ENCODE data around the gene ATP6V0E1. TPM values are rescaled to one million over a fixed set of nuclear protein-coding genes. Genes with fewer than 3 reads are reported as not detected.

Gene ATP6V0E1
- total RNA-seq, 2 donors from 2014 or later, result 194 to 218 TPM

DNA sequence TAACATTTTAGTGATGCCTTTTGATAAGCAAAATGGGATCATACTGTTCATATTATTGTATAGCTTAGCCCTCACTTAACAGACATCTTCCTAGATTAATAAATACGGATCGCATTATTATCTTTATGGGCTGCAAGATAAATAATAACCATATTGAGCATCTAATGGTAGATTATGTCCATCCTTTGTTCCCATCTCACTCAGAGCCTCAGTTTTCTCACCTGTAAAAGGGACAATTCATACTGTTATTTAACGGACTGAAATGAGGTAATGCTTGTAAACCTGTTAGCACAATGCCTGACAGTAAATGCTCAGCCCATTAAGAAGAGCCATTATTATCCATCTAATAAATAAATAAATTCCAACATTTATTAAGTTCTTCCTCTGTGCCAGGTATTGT lies 27.3 kb upstream of the ATP6V0E1 start:
- Histone ChIP-seq H3K9me3 (no peaks in the 10 kb centered on the region), H3K4me1 (no peaks in the 10 kb centered on the region), H3K27ac (no peak overlapping the region), H3K27me3 (no peaks in the 10 kb centered on the region), H3K9ac (ENCODE audit: low read depth in 2 of 2, low read length in 2 of 2) (no peak overlapping the region), H3K36me3 (no peaks in the 10 kb centered on the region), H3K4me3 (no peak overlapping the region)
- no peak for DNase-seq
- intact Hi-C loops (cut with DNase I), result no loop called here
- TF ChIP-seq, protein P1, sequence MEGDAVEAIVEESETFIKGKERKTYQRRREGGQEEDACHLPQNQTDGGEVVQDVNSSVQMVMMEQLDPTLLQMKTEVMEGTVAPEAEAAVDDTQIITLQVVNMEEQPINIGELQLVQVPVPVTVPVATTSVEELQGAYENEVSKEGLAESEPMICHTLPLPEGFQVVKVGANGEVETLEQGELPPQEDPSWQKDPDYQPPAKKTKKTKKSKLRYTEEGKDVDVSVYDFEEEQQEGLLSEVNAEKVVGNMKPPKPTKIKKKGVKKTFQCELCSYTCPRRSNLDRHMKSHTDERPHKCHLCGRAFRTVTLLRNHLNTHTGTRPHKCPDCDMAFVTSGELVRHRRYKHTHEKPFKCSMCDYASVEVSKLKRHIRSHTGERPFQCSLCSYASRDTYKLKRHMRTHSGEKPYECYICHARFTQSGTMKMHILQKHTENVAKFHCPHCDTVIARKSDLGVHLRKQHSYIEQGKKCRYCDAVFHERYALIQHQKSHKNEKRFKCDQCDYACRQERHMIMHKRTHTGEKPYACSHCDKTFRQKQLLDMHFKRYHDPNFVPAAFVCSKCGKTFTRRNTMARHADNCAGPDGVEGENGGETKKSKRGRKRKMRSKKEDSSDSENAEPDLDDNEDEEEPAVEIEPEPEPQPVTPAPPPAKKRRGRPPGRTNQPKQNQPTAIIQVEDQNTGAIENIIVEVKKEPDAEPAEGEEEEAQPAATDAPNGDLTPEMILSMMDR (IDR thresholded peaks at IDR 0.05), result no peak

DNA sequence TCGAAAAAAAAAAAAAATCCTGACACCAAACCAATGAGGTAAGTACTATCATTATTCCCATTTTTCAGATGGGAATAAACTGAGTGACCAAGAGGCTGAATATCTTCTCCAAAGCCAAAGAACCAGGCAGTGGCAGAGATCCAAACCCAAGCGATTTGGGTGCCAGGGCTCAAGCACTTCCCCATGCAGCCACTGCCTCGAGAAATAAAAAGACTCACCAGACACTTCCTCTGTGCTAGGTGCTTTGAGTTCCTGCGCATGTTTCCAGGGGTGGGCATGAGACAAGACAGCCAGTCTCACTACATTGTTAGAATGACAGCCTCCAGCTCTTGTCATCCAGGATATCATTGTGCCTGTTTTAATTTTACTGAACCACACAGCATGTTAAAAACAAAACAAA lies 26.6 kb upstream of the ATP6V0E1 start:
- TF ChIP-seq, protein P1 (IDR thresholded peaks at IDR 0.05), result no peak

DNA sequence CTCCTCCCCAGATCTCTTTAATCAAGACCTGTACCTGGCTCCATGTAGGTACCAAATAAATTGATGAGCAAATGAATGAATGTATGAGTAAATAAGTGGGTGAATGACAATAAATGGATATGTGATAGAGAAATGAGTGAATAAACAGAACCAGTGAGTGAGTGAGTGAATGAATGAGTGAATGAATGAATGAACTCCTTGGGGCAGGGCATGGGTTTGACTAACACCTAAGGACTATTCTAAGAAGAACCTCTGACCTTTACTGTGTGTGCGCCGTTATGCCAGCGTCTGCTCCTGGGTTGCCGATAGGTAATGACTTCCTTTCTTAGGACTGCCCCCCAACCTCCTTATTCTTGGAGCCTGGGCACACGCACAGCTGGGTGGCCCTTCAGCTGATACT lies 26.1 kb upstream of the ATP6V0E1 start:
- Histone ChIP-seq H3K27me3 (no peaks in the 10 kb centered on the region), H3K4me1 (no peaks in the 10 kb centered on the region), H3K36me3 (no peaks in the 10 kb centered on the region), H3K9ac (ENCODE audit: low read depth in 2 of 2, low read length in 2 of 2) (no peak overlapping the region), H3K9me3 (no peaks in the 10 kb centered on the region), H3K27ac (no peak overlapping the region), H3K4me3 (no peak overlapping the region)
- DNase-seq, result no peak
- TF ChIP-seq, protein P1 (IDR thresholded peaks at IDR 0.05), result no peak
- intact Hi-C loops (cut with DNase I), result no loop called here

More for the DNA sequence above, 26.6 kb upstream of the ATP6V0E1 start:
- no peak for DNase-seq
- Histone ChIP-seq H3K4me3 (no peak overlapping the region), H3K9me3 (no peaks in the 10 kb centered on the region), H3K9ac (ENCODE audit: low read depth in 2 of 2, low read length in 2 of 2) (no peak overlapping the region), H3K4me1 (no peaks in the 10 kb centered on the region), H3K27ac (no peak overlapping the region), H3K27me3 (no peaks in the 10 kb centered on the region), H3K36me3 (no peaks in the 10 kb centered on the region)
- intact Hi-C loops (cut with DNase I), result no loop called here

DNA sequence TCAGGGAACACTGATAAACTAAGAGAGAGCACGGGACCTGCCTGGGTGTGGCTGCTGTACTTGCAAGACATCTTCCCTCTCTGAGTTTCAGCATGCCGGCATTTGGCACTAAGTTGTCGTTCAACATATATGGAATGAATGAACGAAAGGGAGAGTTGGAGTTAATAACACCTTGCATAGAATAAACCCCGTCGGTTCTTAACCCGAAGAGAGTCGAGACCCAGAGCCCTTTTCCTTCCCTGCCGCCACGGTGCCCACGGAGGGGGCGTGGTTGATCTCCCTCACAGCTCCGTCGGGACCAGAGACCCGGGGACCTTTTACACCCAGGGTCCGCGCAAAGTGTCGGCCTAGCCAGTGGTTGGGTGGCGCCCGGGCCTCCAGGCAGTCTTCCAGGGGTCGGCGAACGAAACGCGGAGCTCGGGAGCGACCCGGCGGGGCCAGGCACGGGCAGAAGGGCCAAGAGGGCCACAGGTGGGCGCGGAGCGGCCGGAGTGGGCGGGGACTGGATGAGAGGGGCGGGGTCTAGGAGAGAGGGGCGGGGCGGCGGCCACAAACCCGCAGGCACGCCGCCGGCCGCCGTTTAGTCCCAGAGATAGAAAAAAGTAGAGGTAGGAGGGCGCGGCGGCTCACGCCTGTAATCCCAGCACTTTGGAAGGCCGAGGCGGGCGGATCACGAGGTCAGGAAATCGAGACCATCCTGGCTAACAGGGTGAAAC lies 25.1 kb upstream of the ATP6V0E1 start:
- Histone ChIP-seq H3K36me3 (no peaks in the 10 kb centered on the region), H3K4me3 (peak overlapping the region; percentile 66), H3K27ac (peak overlapping the region; percentile 84), H3K27me3 (no peaks in the 10 kb centered on the region), H3K9ac (ENCODE audit: low read depth in 2 of 2, low read length in 2 of 2) (peak overlapping the region; percentile 76 to 79), H3K4me1 (no peaks in the 10 kb centered on the region), H3K9me3 (no peaks in the 10 kb centered on the region)
- DNase-seq, result peak; percentile 79
- TF ChIP-seq, protein P1 (IDR thresholded peaks at IDR 0.05), result no peak
- intact Hi-C loops (cut with DNase I), result no loop called here

DNA sequence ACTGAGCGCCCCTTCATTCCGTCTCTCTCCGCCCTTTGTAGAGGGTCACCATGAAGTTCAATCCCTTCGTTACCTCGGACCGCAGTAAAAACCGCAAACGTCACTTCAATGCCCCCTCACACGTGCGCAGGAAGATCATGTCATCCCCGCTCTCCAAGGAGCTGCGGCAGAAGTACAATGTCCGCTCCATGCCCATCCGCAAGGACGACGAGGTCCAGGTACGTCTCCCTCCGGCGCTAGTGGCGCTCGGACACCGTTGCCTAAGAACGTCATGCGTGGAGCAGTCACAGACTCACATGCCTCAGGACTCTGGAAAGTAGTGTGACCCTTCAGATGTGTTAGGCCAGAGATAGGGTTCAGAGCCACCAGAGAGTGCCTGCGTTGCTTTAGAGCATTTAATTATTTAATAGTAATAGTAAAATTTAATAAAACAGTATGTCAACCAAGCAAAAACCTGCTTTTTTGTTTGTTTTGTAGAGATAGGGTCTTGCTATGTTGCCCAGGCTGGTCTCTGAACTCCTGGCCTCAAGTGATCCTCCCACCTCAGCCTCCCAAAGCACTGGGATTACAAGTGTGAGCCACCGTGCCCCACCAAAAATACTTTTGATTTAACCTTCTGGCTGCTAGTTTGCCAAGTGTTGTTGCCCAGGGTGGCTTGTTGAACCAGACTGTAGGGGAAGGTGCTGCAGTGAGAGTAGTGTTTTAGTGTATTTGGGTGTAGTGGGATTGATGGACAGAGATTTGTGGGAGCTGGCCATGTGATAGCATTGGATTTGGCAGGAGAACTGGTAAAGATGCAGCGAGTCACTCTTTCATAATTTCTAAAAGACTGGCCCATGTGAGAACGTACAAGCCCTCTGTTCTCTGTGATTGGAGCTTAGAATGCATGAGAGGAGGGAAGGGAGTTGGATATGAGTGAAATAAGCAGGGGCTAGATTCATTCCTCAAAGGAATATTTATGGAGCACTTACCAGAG lies 23.5 kb upstream of the ATP6V0E1 start:
- intact Hi-C loops (cut with DNase I), result no loop called here
- Histone ChIP-seq H3K36me3 (no peaks in the 10 kb centered on the region), H3K4me1 (no peaks in the 10 kb centered on the region), H3K27ac (no peak overlapping the region), H3K27me3 (no peaks in the 10 kb centered on the region), H3K9me3 (no peaks in the 10 kb centered on the region), H3K9ac (ENCODE audit: low read depth in 2 of 2, low read length in 2 of 2) (peak overlapping the region; percentile 89 to 99), H3K4me3 (peak overlapping the region; percentile 66)
- TF ChIP-seq, protein P1 (IDR thresholded peaks at IDR 0.05), result no peak
- no peak for DNase-seq
